Body of pancreas (tissue), 4 donors: Measurements from ENCODE around the gene DPY19L1.
"Not testable (repeated sequence)": the region's sequence is repeated elsewhere in the genome, so short reads cannot be mapped to it uniquely, and the experiment has no call there.

Experiments used
- CTCF ChIP-seq, 7 experiments: fragments of 450-650 bp in 4 of 7; fragments of 200-600 bp in 3 of 7; sonication (generic) in 3 of 7; IDR thresholded peaks; one replicate each; pipeline ENCODE4 v1.5.1; 2016 to 2019; ENCODE audit warnings: antibody characterized with exemption in 7 of 7
- POLR2A ChIP-seq, 3 donors: fragments of 450-650 bp; IDR thresholded peaks; one replicate each; pipeline ENCODE4 v1.6.1; 2016; ENCODE audit warnings: antibody characterized with exemption in 3 of 3, mild to moderate bottlenecking in 2 of 3

GRCh38 chr7:34920470-34920869 is 116.8 kb downstream of the DPY19L1 start:
- not testable (repeated sequence) for TF ChIP-seq CTCF, POLR2A (IDR thresholded peaks at IDR 0.05)
